GM12878 (cell line): ENCODE results near the gene ANKRD60. TPM values are rescaled to one million over a fixed set of nuclear protein-coding genes. Genes with fewer than 3 reads are reported as not detected.

Experiments used
- ATAC-seq: fragments of 200-7000 bp; cut with Tn5 transposase; 3 replicates; pipeline ENCODE4 v1.9.1; 2020; ENCODE audit warnings: mild to moderate bottlenecking, moderate library complexity
- BruUV-seq: library from RNA; stranded (reverse); fragments of 400-500 nt; replicated peaks from 2 replicates; lab custom pipeline; 2021; lab: Mats Ljungman, UMichigan
- CTCF ChIA-PET: fragments of 300-600 bp; sonication (Branson Sonifier 250); formaldehyde crosslinking; extraction: SDS; loops from one replicate; lab custom pipeline; 2021; ENCODE audit warnings: inconsistent platforms; lab: Yijun Ruan, JAX
- POLR2A ChIA-PET: fragments of 350-600 bp; formaldehyde crosslinking; extraction: SDS; loops from one replicate; lab custom pipeline; 2021; ENCODE audit warnings: inconsistent platforms; lab: Charles Lee
- RAD21 ChIA-PET: fragments of 300-600 bp; sonication (Branson Sonifier 250); formaldehyde crosslinking; loops from one replicate; lab custom pipeline; 2023; ENCODE audit warnings: antibody characterized with exemption; ENCODE audit not compliant: unreplicated experiment; lab: Charles Lee
- SMC1A ChIA-PET: fragments of 300-600 bp; sonication (Branson Sonifier 250); formaldehyde crosslinking; loops from one replicate; lab custom pipeline; 2023; ENCODE audit not compliant: unreplicated experiment, uncharacterized antibody; lab: Charles Lee
- DNase-seq: peaks from one replicate; pipeline ENCODE4 v3.0.0-alpha.2; 2011; ENCODE audit warnings: low read depth, low spot score
- FAIRE-seq: peaks from 3 replicates; lab custom pipeline; 2011; peaks lifted over from hg19 to GRCh38; lab: Jason Lieb, UNC
- H2AFZ ChIP-seq: 2 replicates; pipeline ENCODE4 v1.6.0; 2011; ENCODE audit warnings: low read depth, low read length, control low read depth; ENCODE audit not compliant: control insufficient read depth
- H3K27ac ChIP-seq: 2 replicates; pipeline ENCODE4 v1.5.1; 2011; ENCODE audit warnings: control low read depth; ENCODE audit not compliant: control insufficient read depth, insufficient read depth
- H3K27me3 ChIP-seq, 2 experiments: replicated peaks in 1 of 2; 2 replicates each; pipeline versions ENCODE4 v1.6.0 to v1.6.1; 2011; ENCODE audit warnings: low read length in 1 of 2; ENCODE audit not compliant: control insufficient read depth in 2 of 2, insufficient read depth in 2 of 2
- H3K36me3 ChIP-seq, 2 experiments: 2 replicates each; pipeline ENCODE4 v1.5.1; 2011; ENCODE audit warnings: low read length in 1 of 2; ENCODE audit not compliant: control insufficient read depth in 2 of 2, insufficient read depth in 2 of 2
- H3K4me1 ChIP-seq: 2 replicates; pipeline ENCODE4 v1.6.1; 2011; ENCODE audit warnings: mild to moderate bottlenecking, low read length, moderate library complexity, mixed read lengths; ENCODE audit not compliant: control insufficient read depth, insufficient read depth
- H3K4me2 ChIP-seq: 2 replicates; pipeline ENCODE4 v1.6.0; 2011; ENCODE audit warnings: control low read depth; ENCODE audit not compliant: control insufficient read depth, insufficient read depth
- H3K4me3 ChIP-seq: fragments of 200-600 bp; sonication (generic); 2 replicates; pipeline ENCODE4 v1.5.1; 2016
- H3K79me2 ChIP-seq: 2 replicates; pipeline ENCODE4 v1.6.0; 2011; ENCODE audit warnings: low read length; ENCODE audit not compliant: control insufficient read depth, insufficient read depth
- H3K9ac ChIP-seq: 2 replicates; pipeline ENCODE4 v1.8.0; 2011; ENCODE audit warnings: low read length, control low read depth, mixed read lengths; ENCODE audit not compliant: control insufficient read depth, insufficient read depth
- H3K9me3 ChIP-seq: replicated peaks from 3 replicates; pipeline ENCODE4 v1.5.1; 2011; ENCODE audit warnings: mild to moderate bottlenecking, low read length; ENCODE audit not compliant: control insufficient read depth, insufficient read depth
- H4K20me1 ChIP-seq: 2 replicates; pipeline ENCODE4 v1.6.0; 2011; ENCODE audit not compliant: control insufficient read depth, insufficient read depth
- HCFC1 ChIP-seq: fragments of 150-350 bp; IDR thresholded peaks from 2 replicates; pipeline ENCODE4 v1.6.1; 2014; ENCODE audit warnings: low read length
- PML ChIP-seq: IDR thresholded peaks from 2 replicates; pipeline ENCODE4 v1.6.1; 2012; ENCODE audit warnings: low read length, inconsistent platforms
- RB1 ChIP-seq: fragments of 450-650 bp; formaldehyde crosslinking; IDR thresholded peaks from 2 replicates; pipeline ENCODE4 v1.6.1; 2017; ENCODE audit warnings: mild to moderate bottlenecking, borderline replicate concordance
- SUPT20H ChIP-seq: IDR thresholded peaks from 2 replicates; pipeline ENCODE4 v1.6.1; 2011; ENCODE audit warnings: low read depth, mild to moderate bottlenecking, low read length, moderate library complexity, borderline replicate concordance; ENCODE audit not compliant: control insufficient read depth
- ZNF274 ChIP-seq: IDR thresholded peaks from one replicate; pipeline ENCODE4 v1.8.0; 2011; ENCODE audit not compliant: insufficient read length, insufficient read depth
- WGBS: methylation state at CpG from one replicate; pipeline ENCODE4 v1.1.6; 2016; ENCODE audit warnings: low lambda C conversion rate; ENCODE audit not compliant: insufficient replicate concordance, insufficient coverage; ENCODE audit errors: missing lambda C conversion rate; 5-methylcytosine and 5-hydroxymethylcytosine counted together
- in situ Hi-C: fragments of 300-500 bp; cut with MboI; formaldehyde crosslinking; loops from 9 replicates; pipeline ENCODE4 v1.14.3; 2018; ENCODE audit warnings: mixed read lengths
- intact Hi-C: fragments of 100-400 bp; cut with micrococcal nuclease; formaldehyde crosslinking; loops from one replicate; pipeline ENCODE4 v1.14.2; 2022; ENCODE audit not compliant: unreplicated experiment
- polyA plus RNA-seq, 11 experiments: library from polyadenylated mRNA; depleted of rRNA in 4 of 11; unstranded in 6 of 11; stranded (reverse) in 5 of 11; fragments of >200 nt; fragmentation: Nextera tagmentation in 4 of 11; fragmentation: Illumina TruSeq in 1 of 11; extraction: Ambion mirVana in 4 of 11; extraction: Trizol in 1 of 11; gene quantifications; 1 replicate in 1 of 11; 2 replicates in 10 of 11; pipeline versions ENCODE4 v1.2.1 to v1.2.3, GENCODE V29; 2011 to 2016; ENCODE audit warnings: inconsistent platforms in 2 of 11, missing spikeins in 2 of 11, low read depth in 1 of 11
- total RNA-seq, 4 experiments: library from RNA; depleted of rRNA in 3 of 4; stranded (reverse); fragments of >200 nt in 3 of 4; fragmentation: Illumina TruSeq in 1 of 4; extraction: Trizol in 1 of 4; gene quantifications; 2 replicates each; pipeline versions ENCODE4 v1.2.1 to v1.2.3, GENCODE V29; 2013 to 2021
- TF ChIP-seq, protein P1 (sequence below): fragments of 450-650 bp; IDR thresholded peaks from 2 replicates; pipeline ENCODE4 v1.6.1; 2017; ENCODE audit warnings: low read depth, mild to moderate bottlenecking, moderate library complexity
- TF ChIP-seq, protein P2 (sequence below): IDR thresholded peaks from 2 replicates; pipeline ENCODE4 v1.6.1; 2012; ENCODE audit warnings: mild to moderate bottlenecking, low read depth, low read length

The ANKRD60 gene
- total and polyA plus RNA-seq, 10 of the 15 experiments (the other 5 are each of a cell fraction or from before 2014, with no cell fraction given): not detected

DNA sequence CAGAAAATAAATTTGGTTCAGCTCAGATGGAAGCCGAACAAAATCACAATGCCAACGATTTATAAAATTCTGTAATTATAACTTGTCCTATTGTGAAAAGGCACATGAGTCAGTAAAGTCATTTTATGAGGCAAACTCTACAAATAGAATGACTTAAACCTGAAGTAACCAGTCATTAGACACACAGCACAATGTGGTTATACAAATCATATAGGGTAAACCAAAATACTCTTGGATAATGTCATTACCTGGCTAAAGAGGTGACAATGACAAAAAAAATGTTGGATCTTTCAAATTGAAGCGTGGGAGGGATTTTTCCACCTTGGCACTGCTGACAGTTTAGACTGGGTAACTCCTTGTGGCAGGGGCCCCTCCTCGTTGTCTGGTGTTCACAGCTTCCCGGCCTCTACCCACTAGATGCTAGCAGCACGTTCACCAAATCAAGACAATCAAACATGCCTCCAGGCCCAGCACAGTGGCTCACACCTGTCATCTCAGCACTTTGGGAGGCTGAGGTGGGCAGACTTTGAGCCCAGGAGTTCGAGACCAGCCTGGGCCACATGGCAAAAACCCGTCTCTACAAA lies 5.0 kb downstream of the ANKRD60 start (continued):
- no peak for TF ChIP-seq PML
- no peak for TF ChIP-seq ZNF274
- no peak for TF ChIP-seq HCFC1

DNA sequence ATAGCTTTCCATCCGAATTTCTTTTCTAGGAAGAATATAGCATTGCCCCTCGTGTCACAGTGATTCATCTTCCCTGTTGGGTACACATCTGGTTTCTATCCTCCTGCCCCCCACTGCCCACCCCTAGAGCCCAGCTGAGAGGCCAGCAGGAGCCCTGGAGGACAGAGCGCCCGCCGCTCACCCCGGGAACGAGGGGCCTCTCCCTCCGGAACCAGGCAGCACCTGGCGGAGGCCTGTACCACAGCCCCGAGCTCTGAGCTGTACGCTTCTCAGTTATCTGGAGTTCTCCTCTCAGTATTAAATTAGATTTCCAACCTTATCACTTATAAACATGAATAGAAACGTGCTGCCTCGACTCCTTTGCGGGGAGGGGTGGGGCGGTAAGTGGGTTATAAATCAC lies 6.0 kb downstream of the ANKRD60 start:
- in situ Hi-C loops: no loop called here
- H3K9ac ChIP-seq: no peak overlapping the region
- H3K4me3 ChIP-seq: no peak overlapping the region
- no peak overlapping the region for H3K27ac ChIP-seq
- no peaks in the 10 kb centered on the region for H3K4me1 ChIP-seq
- H3K27me3 ChIP-seq: peaks cover 2 to 8% of the 10 kb centered on the region in 2 experiments
- no peaks in the 10 kb centered on the region for H3K36me3 ChIP-seq
- no peak for DNase-seq
- no peak for ATAC-seq
- H2AFZ ChIP-seq: no peak overlapping the region
- no peak overlapping the region for H3K4me2 ChIP-seq
- RAD21 ChIA-PET: no interaction called here
- POLR2A ChIA-PET: no interaction called here
- intact Hi-C loops: no loop called here
- FAIRE-seq: no peak
- BruUV-seq: no TSS peak
- SMC1A ChIA-PET: no interaction called here
- 55% methylated on average over 15 of the region's 15 CpGs for WGBS
- H4K20me1 ChIP-seq: no peaks in the 10 kb centered on the region
- no peaks in the 10 kb centered on the region; the same call in 1 of the 3 replicates for H3K9me3 ChIP-seq
- CTCF ChIA-PET: no interaction called here
- no peaks in the 10 kb centered on the region for H3K79me2 ChIP-seq
- TF ChIP-seq, protein P1, sequence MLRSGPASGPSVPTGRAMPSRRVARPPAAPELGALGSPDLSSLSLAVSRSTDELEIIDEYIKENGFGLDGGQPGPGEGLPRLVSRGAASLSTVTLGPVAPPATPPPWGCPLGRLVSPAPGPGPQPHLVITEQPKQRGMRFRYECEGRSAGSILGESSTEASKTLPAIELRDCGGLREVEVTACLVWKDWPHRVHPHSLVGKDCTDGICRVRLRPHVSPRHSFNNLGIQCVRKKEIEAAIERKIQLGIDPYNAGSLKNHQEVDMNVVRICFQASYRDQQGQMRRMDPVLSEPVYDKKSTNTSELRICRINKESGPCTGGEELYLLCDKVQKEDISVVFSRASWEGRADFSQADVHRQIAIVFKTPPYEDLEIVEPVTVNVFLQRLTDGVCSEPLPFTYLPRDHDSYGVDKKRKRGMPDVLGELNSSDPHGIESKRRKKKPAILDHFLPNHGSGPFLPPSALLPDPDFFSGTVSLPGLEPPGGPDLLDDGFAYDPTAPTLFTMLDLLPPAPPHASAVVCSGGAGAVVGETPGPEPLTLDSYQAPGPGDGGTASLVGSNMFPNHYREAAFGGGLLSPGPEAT: no peak
- TF ChIP-seq, protein P2, sequence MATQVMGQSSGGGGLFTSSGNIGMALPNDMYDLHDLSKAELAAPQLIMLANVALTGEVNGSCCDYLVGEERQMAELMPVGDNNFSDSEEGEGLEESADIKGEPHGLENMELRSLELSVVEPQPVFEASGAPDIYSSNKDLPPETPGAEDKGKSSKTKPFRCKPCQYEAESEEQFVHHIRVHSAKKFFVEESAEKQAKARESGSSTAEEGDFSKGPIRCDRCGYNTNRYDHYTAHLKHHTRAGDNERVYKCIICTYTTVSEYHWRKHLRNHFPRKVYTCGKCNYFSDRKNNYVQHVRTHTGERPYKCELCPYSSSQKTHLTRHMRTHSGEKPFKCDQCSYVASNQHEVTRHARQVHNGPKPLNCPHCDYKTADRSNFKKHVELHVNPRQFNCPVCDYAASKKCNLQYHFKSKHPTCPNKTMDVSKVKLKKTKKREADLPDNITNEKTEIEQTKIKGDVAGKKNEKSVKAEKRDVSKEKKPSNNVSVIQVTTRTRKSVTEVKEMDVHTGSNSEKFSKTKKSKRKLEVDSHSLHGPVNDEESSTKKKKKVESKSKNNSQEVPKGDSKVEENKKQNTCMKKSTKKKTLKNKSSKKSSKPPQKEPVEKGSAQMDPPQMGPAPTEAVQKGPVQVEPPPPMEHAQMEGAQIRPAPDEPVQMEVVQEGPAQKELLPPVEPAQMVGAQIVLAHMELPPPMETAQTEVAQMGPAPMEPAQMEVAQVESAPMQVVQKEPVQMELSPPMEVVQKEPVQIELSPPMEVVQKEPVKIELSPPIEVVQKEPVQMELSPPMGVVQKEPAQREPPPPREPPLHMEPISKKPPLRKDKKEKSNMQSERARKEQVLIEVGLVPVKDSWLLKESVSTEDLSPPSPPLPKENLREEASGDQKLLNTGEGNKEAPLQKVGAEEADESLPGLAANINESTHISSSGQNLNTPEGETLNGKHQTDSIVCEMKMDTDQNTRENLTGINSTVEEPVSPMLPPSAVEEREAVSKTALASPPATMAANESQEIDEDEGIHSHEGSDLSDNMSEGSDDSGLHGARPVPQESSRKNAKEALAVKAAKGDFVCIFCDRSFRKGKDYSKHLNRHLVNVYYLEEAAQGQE: no peak
- TF ChIP-seq SUPT20H (no peak), RB1 (no peak)
